ENCODE results near the gene COX17.
A peak's percentile ranks its signal among the peaks of the same experiment; 100 is the strongest.
"Not testable (repeated sequence)": the region's sequence is repeated elsewhere in the genome, so short reads cannot be mapped to it uniquely, and the experiment has no call there.

Gene COX17, protein sequence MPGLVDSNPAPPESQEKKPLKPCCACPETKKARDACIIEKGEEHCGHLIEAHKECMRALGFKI
- total RNA-seq, result 18.9 to 43.9 (median 31.2) reads per million in 18 experiments

DNA sequence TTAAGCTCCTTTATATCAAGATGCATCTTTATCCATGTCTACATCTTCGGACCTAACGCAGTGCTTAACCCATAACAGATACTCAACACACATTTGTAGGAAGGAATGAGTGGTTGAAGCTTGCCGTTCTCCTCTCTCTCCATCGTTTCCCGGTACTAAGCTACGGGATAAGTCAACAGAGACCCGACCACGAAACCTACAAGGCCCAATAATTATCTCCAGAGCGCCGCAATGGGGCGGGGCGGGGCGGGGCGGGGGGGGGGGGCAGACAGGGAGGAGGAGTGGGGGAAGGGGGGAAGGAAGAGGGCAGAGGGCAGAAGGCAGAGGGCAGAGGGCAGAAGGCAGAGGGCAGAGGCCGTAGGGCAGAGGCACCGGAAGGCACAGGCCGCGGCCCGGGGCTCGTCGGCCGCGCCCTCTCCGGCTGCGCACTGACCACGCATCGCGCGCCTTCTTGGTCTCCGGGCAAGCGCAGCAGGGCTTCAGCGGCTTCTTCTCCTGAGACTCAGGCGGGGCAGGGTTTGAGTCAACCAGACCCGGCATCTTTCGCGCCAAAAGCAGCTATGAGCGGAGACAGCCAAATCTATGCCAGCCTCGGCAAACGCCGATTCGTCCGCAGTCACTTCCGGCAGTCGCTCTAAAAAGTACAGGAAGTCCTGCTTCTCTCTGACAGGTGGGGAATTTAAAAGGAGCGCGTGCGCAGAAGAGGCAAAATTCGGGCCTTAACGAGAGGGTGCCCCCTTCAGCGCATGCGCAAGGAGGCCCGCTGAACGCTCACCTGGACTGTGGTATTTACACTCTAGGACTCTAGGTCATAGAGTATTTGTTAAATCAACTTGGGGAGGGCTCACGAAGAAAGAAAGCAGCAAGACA lies at the start of gene COX17:
TSS of gene COX17 (minus strand) at position 636 of the 870 bp plus-strand sequence. CDS start at position 540, 96 bp downstream.
- DNase-seq, result peak; percentile 94 to 96

DNA sequence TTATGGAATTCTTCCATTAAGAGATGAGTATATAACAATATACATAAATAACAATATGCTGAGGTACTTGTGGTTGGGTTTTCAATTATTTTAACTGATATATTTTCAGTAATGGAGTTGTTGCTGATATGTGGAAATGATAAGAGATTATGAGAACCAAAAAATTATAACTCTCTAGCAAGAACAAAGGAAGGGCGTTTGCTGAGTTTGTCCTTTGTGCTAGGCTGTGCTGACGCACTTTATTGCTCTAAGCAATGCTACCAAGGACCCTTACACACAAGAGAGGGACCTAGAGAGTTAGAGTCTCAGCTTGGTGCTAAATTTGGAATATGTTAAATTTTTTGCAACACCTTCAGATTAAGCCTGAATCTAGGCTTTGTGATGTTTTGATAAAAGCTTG lies 49.7 kb upstream of the COX17 start:
- DNase-seq, result no peak

DNA sequence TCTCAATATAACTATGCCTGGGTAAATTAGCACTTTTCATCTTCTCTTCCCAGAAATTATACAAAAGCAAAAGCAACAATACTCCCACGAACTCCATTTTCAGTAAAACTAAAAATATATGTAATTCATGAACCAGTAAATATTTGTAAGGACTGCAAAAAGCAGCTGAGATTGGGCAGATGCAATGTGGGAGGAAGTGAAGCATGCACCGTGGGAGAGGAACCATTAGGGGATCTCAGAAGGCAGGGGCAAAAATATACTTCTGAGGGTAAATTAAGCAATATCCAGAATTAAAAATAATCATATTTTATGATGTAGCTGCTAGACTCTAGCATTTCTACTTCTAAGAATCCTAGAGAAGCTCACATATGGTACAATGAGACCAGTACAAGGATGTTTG lies 45.8 kb upstream of the COX17 start:
- DNase-seq, result peak; percentile 5 to 27

DNA sequence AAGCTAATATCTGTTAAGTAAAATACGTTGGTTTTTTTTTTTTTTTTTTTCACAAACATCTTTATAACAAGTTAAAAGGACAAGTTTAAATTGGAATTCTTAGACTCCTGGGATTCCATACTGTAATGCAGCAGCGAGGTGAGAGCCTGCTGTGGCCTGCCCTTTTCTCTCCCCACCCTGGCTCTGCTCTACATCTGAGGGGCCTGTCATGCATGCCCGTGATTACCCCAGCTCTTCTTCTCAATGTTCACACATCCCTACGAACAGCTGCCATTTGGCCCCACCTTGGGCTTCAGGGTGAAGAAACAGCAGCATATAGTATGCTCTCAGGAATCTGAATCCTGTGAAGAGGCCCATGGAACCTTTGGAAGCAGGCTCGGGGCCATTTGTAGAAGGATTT lies 40.3 kb upstream of the COX17 start:
- DNase-seq, result no peak

DNA sequence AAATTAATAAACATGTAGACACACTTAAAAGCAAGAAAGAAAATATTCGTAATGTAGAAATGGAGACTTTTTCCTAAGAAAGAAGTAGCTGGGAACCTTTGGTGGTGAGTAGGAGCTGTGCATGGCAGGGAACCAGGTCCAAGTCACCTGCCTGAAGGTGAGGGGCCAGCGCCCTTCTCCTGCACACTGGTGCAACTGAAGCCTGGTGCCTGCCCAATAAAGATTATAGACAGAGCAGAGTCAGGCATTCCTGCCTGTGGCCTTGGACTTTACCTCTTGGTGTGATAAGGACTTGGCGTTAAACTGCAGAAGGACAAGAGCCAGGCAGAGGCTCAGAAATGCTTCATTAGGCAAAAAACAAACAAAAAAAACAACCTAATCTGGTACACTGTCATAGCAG lies 39.8 kb upstream of the COX17 start:
- no peak for DNase-seq

DNA sequence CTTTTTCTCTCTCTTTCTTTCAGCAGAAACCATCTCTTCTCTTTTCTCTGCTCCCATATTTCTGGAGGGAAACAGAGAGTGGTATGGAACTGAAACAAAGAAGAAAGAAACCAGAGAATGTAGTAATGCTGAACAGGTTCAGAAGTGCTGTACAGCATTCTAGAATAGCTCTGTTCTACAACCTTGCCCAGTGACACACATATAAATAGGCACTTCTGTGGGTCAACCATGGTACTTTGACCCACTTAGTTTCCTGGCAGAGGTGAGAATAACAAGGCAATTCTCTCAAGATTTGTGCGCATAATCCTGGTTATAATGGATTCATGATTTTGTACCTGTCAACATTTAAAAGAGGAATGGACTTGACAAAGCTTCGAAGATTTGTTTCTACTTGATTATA lies 37.9 kb upstream of the COX17 start:
- no peak for DNase-seq

DNA sequence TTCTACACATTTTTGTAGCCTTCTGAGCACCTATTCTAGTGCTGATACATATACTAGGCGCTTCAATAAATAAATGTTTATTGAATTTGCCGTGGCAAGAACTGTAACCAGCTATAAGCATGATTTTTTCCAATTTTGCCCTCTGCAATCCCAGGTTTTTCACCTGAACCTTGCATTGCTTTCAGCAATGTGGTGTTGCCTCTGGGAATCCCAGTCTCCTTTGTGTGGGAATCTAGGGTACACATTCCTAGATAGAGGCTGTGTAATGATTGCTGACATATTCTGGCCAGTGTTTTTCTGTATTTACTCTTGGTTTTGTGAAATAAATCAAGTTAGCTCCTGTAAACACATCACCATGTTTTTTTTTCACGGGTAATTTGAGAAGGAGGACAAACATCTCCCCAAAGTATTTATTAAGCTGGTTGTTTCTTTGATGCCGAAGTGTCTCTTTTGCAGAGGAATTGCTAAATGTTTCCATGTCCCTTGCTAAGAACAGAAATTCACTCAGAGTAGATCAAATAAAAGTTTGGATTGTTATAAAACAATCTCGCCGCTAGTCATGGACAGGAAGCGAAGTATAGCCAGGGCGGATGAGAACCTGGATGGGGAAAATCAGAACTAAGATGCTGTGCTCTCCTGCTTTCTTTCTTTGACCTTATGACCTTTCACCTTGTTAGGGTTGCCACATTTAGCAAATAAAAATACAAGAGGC lies 26.8 kb upstream of the COX17 start:
- no peak for DNase-seq

DNA sequence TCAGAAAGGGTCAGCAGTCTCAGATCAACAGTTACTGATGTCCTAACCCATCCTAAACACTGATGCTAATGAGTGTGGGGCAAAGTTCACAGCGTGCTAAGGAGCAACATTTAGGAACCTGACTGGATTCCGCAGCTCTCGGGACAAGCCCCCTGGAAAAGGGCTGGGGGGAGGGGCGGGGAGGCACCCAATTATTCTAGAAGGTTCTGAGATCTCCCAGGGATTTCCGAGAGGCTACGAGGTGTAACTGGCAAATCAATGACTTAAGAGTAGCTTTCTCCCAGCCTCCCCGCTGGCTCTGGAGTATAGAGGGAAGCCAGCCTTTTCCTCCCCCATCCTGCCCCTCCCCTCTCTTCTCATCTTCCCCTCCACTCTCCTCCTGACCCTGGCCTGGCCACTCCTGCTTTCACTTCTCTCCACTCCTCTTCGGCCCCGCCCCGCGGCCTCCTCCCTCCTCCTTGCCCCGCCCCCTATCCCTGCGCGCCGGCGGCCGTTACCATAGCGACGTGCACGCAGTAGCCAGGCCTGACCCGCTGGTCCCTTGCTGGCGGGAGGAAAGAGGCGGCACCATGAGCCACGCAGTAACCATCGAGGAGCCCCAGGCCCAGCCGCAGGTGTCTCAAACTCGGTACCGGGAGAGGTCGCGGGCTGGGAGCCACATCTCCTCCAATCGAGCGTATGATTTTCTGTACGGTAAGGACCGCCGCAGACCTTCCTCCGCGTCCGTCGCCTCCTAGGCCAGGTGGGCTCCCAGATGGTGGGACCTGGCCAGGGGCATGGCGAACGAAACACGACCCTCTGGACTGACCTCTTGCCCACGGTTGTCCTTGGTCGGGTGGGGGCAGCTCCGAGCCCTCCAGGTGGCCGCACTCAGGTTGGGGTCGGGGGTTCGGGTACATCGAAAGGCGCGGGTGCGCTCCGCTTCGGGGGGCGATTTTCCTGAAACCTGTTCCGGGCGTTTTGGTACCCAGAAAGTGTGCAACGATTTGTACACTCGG lies 25.6 kb upstream of the COX17 start, which contains the start of gene CFAP91:
TSS of gene CFAP91 (plus strand) at position 493 of the 998 bp plus-strand sequence. CDS start at position 570, 77 bp downstream.
- peak; percentile 92 to 95 for DNase-seq

DNA sequence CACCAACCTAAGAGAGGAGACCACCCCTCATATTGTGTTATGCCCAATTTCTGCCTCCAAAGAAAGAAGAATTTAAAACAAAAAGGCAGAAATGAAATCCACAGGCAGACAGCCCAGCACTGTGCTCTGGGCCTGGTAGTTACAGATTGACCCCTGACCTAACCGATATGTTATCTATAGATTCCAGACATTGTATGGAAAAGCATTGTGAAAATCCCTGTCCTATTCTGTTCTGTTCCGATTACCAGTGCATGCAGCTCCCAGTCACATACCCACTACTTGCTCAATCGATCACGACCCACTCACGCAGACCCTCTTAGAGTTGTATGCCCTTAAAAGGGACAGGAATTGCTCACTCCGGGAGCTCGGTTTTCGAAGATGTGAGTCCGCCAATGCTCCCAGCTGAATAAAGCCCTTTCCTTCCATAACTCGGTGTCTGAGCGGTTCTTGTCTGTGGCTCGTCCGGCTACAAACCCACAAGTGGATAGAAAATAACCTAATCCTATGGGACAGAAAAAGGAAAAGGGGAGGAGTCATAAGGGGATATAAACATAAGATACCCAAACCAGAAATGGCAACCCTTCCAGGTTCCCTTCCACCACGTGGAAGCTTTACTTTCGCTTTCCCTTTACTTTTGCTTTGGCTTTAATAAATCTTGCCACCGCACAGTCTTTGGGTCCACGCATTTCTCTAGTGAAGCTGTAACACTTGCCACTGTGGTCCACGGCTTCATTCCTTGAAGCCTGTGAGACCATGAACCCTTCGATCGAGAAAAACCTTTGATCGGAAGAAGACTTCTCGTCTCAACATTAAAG lies 23.9 kb upstream of the COX17 start:
- DNase-seq, result no peak

DNA sequence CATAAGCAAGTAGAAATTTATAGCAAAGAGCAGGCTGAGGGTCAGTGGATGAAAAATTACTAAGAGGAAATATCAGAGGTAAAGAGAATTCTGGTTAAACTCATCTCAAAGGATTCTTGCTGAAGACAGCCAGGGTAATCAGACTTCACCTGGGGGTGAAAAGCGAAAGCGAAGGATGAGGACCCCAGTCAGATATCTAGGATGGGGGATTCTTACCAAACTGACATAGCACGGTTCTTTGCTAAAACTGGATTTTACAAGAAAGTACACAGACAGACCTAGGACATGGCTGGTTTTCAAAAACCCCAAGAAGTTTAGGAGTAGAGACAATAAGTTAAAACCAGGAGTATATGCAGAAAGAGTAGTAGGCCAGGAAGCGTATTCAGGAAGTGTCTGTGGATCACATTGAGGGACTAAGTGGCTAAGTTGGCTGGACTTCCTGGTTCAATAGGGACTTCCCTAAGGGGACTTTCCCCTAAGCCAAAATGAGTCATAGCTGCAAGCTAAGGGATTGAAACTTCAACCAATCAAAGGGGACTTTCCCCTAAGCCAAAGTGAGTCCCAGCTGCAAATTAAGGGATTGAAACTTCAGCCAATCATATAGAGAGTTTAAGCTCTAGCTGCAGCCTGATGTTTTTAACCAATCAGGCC lies 23.2 kb upstream of the COX17 start:
- DNase-seq, result peak; percentile 85 to 89

DNA sequence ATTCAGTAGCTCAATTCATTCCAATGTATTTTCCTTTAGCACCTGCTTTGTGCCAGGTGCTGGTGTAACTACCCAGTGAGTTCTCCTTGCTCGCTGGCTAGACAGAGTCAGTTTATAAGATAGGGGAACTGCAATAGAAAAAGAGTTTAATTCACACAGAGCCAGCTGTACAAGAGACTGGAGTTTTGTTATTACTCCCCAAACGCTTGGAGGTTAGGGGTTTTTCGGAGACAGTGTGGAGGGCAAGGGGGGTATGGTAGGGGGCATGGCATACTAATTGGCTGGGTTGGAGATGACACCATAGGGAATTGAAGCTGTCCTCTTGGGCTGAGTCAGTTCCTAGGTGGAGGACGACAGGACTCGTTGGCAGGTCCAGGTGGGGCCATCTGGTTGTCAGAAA lies 20.2 kb upstream of the COX17 start:
- DNase-seq, result no peak

DNA sequence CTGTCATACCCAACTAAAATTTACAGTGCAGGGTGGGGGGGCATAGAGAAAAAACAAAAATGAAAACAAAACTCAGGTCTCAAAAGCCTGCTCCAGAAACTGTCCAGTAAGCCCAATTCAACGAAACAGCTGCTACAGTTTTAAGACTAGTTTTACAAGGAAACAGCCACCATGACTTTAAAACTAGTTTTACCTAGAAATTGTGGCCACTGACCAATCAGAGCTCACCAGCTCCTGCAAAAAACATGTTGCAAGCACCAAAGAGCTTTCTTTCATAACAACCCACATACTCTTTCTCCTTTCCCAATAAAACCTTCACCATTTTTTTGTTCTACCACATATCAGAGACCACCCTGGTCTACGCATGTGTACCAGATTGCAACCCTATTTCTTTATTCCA lies 18.3 kb upstream of the COX17 start:
- peak; percentile 24 to 25 for DNase-seq

DNA sequence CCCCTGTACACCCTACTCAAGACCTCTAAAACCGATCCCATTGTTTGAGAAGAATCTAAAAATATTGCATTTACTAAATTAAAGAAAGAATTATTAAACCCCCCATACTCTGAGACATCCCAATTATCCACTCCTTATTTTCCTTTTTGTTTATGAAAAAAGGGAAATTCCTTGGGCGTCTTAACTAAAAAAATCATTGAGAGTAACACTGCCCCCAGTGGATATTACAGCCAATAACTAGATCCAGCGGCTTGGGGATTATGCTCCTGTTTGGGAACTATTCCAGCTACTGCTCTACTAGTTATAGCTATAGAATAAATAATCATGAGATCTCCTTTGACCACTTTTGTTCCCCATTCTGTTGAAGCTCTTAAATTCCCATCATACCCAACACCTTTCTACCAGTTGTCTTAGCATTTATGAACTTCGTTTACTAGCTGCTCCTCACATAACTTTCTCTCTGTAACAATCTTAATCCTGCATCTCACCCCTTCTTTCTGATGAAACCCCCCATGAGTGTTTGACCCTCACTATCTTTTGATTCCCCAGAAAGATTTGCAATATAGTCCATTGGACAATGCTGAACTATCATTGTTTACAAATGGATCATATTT lies 12.9 kb upstream of the COX17 start:
- DNase-seq, result peak; percentile 30 to 50

DNA sequence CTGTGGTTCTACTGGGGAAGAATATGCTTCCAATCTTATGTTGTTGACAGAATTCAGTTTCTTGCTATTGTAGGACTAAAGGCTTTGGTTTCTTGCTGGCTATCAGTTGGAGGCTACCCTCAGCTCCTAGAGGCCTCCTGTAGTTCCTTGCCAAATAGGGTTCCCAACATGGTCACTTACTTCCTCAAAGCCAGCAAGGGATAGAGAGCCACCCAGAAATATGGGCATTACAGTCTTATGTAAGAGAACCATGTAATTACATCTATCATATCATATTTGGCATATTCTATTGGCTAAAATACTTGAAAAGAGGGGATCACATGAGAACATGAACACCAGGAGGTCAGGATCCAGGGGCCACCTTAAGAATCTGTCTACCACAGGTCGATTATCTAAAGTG lies 6.2 kb upstream of the COX17 start:
- DNase-seq, result peak in 1 of 2 donors; percentile 17

DNA sequence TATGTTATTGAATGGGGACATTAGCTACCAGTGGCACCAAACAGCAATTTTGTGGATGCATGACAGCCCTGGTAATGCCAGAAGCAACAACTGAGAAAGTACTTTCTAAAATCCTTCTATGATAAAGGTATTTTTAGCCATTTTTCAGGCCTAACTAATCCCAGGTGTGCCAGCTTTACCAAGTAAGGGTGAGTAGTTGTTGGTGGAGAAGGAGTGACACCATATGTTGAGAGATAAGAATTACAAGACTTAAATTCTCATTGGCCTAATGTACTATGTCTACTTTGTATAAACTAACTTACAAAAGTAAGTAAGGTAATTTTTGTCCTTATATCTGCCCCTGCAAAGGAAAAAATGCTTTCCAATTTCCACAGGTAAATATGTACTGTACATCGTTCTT lies 4.1 kb upstream of the COX17 start:
- peak; percentile 20 to 39 for DNase-seq

DNA sequence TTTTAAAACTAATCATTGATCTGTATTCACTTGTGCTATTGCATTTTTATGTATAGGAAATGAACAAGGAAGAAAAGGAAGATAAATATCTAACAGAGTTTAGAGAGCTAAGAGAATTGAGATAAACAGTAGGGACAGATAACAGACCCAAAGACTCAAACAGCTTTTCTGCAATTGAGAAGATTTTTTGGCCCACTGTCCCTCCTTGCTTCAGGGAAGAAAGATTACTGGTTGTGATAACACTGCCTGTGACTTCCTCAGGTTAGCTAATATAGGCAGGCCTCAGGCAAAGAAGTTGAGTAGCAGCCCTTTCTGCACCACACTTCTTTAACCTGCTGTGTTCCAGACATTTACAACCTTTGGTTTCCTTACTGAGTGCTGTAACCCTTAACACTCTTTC lies 2.7 kb upstream of the COX17 start:
- no peak for DNase-seq

DNA sequence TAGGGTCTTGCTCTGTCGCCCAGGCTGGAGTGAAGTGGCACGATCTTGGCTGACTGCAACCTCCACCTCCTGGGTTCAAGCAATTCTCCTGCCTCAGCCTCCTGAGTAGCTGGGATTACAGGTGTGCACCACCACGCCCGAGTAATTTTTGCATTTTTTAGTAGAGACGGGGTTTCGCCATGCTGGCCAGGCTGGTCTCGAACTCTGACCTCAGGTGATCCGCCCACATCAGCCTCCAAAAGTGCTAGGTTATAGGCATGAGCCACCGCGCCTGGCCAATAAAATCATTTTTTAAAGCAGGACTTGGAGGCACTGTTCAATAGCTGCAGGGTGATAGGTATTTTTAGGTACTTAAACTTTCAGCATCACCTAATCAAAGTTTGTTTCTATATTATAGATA lies 1.0 kb upstream of the COX17 start:
- not testable (repeated sequence) for DNase-seq

DNA sequence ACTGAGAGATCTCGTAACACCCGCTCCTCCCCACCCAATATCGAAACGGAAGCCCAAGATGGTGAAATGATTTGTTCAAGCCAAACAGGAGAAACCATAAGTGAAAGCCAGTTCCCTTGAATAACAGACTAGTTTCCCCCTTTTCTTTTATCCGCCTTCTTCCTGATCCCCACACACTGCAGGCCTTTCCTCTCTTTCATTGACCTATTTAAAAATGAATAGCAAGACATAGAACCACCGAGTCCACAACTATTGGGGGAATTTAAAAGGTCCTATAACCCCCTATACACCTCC lies 382 bp upstream of the COX17 start:
- no peak for DNase-seq

DNA sequence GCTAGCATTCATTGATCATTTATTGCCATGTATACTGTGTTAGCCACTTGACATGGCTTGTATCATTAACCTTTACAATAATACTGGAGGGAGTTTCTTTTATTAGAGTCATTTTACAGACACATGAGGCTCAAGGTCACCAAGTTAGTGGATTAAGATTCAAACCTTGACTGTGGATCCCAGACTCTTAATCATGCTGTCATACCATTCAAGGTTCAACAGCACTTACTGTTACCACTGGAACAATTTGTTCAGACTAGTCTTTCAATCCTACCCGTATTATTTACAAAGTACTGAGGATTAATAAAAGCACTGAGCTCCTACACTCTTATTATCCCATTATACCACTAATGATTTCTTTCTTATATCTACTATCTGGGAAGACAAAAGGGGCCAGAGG lies 1.2 kb downstream of the COX17 start:
- DNase-seq, result no peak

DNA sequence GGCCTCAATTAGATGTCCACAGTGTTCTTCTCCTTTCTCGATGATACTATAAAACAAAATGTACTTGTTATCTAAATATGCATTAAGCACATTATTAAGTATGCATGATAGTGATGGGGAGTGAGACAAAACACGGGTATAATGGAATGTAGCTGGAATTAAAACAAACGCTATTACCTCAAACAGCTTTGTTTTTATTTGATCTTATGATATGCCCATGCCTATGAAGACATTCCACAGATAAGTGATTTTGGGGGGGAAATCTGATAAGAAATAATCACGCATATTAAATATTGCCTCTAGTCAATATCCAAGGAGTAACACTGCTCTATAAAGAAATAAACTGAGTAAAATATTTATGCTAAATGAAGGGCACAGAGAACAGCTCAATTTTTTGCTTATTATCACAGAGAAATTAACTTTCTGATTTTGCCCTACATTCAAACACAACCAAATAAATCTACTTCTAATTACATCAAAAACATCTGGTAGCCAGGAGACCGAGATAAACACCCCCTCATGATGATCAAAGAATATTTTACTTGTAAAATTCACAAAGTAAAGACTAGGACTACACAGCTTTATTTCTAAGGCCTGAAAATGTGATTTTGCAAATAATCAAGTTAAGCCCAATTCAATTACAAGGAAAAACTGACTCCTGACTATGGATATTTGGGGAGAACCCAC lies 1.9 kb downstream of the COX17 start:
- DNase-seq, result no peak
